ENCODE data around the gene PLCL1. TPM values are rescaled to one million over a fixed set of nuclear protein-coding genes. Genes with fewer than 3 reads are reported as not detected.
A peak's percentile ranks its signal among the peaks of the same experiment; 100 is the strongest.

Gene PLCL1
- total and polyA plus RNA-seq, 2 donors (not counting 3 experiments of a cell fraction or from before 2014, with no cell fraction given), result 0.79 to 3.4 TPM

GRCh38 chr2:197920088-197920487 is 115.7 kb downstream of the PLCL1 start:
- Histone ChIP-seq H3K27ac (ENCODE audit: insufficient read depth, low read depth, low read length) (no peak overlapping the region), H3K9me3 (replicated peaks; ENCODE audit: control insufficient read depth, insufficient read depth, low read length) (no peaks in the 10 kb centered on the region), H3K4me3 (replicated peaks in 1 of 3; ENCODE audit: insufficient read depth in 1 of 3, low read depth in 1 of 3, low read length in 3 of 3) (no peak overlapping the region), H3K4me1 (ENCODE audit: control insufficient read depth, extremely low read depth, insufficient read depth, low read length) (peaks cover 5% of the 10 kb centered on the region), H2AFZ (ENCODE audit: low read depth, low read length) (no peak overlapping the region), H3K4me2 (ENCODE audit: insufficient read depth, low read length) (no peak overlapping the region), H3K79me2 (ENCODE audit: control insufficient read depth, insufficient read depth, low read length) (no peaks in the 10 kb centered on the region), H3K27me3 (ENCODE audit: control insufficient read depth in 2 of 2, insufficient read depth in 2 of 2, low read length in 2 of 2) (no peaks in the 10 kb centered on the region), H3K9ac (replicated peaks; ENCODE audit: extremely low read depth, insufficient read depth, low read length) (no peak overlapping the region), H4K20me1 (replicated peaks; ENCODE audit: control insufficient read depth, extremely low read depth, insufficient read depth, low read length) (no peaks in the 10 kb centered on the region), H3K36me3 (ENCODE audit: control insufficient read depth in 2 of 2, extremely low read depth in 1 of 2, insufficient read depth in 2 of 2, low read length in 2 of 2) (no peaks in the 10 kb centered on the region), H3K9me1 (replicated peaks; ENCODE audit: control insufficient read depth, extremely low read depth, insufficient read depth, low read length) (no peaks in the 10 kb centered on the region)
- intact Hi-C loops (cut with micrococcal nuclease) (no loop called here), dilution Hi-C loops (cut with MboI; ENCODE audit: extremely low pct_ligation_motif_present, low sequenced_read_pairs) (no loop called here)
- CTCF ChIA-PET, result interaction anchor here (1.1 to 1.4 kb wide), 2 partner anchors 9 to 207 kb away, joined by 3 to 4 read pairs; no protein-coding TSS in a partner anchor
- POLR2A ChIA-PET, result no interaction called here
- FAIRE-seq, result peak; percentile 37
- no TSS peak for BruUV-seq (replicated peaks)
- TF ChIP-seq POLR2A (IDR thresholded peaks at IDR 0.05; ENCODE audit: low read depth, low read length) (no peak), JUN (IDR thresholded peaks at IDR 0.05; ENCODE audit: borderline replicate concordance, insufficient read depth, insufficient read length, low read depth) (no peak), MYC (IDR thresholded peaks at IDR 0.05; ENCODE audit: low read depth, low read length) (no peak), GATA2 (IDR thresholded peaks at IDR 0.05; ENCODE audit: insufficient read depth, insufficient read length, low read depth, low read length) (no peak), EZH2 (IDR thresholded peaks at IDR 0.05; ENCODE audit: borderline replicate concordance, low read depth, low read length, severe bottlenecking) (no peak), POLR2AphosphoS5 (IDR thresholded peaks at IDR 0.05; ENCODE audit: insufficient read depth, low read depth, low read length) (no peak), MAX (IDR thresholded peaks at IDR 0.05; ENCODE audit: insufficient read depth, insufficient read length) (no peak), CTCF (IDR thresholded peaks at IDR 0.05; ENCODE audit: extremely low read depth in 1 of 2, insufficient read depth in 1 of 2, low read depth in 1 of 2, low read length in 2 of 2) (no peak), FOS (IDR thresholded peaks at IDR 0.05; ENCODE audit: borderline replicate concordance, insufficient read depth, low read length) (no peak)
- no peak for DNase-seq (ENCODE audit: low read depth, low spot score)
